Endothelial cell of umbilical vein (primary cell): ENCODE measurements around the gene INTS7. TPM values are rescaled to one million over a fixed set of nuclear protein-coding genes. Genes with fewer than 3 reads are reported as not detected.
A peak's percentile ranks its signal among the peaks of the same experiment; 100 is the strongest.

Source experiments
- BruUV-seq: library from RNA; stranded (reverse); fragments of 400-500 nt; replicated peaks from 2 replicates; lab custom pipeline; 2021; lab: Mats Ljungman, UMichigan
- CTCF ChIA-PET: fragments of 300-600, 350-600 bp; sonication (Branson Sonifier 250); formaldehyde crosslinking; loops from one replicate; lab custom pipeline; 2021; ENCODE audit warnings: antibody characterized with exemption, inconsistent platforms; lab: Charles Lee
- POLR2A ChIA-PET: fragments of 300-600, 350-600 bp; sonication (Branson Sonifier 250); formaldehyde crosslinking; loops from one replicate; lab custom pipeline; 2021; ENCODE audit warnings: antibody characterized with exemption, inconsistent platforms; lab: Charles Lee
- DNase-seq: peaks from one replicate; pipeline ENCODE4 v3.0.0-alpha.2; 2011; ENCODE audit warnings: low read depth, low spot score
- FAIRE-seq: peaks from 2 replicates; lab custom pipeline; 2011; peaks lifted over from hg19 to GRCh38; lab: Jason Lieb, UNC
- H2AFZ ChIP-seq: 2 replicates; pipeline ENCODE4 v1.6.0; 2012; ENCODE audit warnings: low read depth, low read length, control low read depth, inconsistent platforms
- H3K27ac ChIP-seq: 2 replicates; pipeline ENCODE4 v1.5.1; 2011; ENCODE audit warnings: low read depth, mild to moderate bottlenecking, control low read depth, low read length, moderate library complexity; ENCODE audit not compliant: insufficient read depth
- H3K27me3 ChIP-seq, 2 experiments: 2 replicates each; pipeline versions ENCODE4 v1.6.0 to v1.6.1; 2011; ENCODE audit warnings: low read length in 2 of 2, mixed read lengths in 1 of 2; ENCODE audit not compliant: control insufficient read depth in 2 of 2, insufficient read depth in 2 of 2
- H3K36me3 ChIP-seq, 2 experiments: 2 replicates in 1 of 2; 3 replicates in 1 of 2; pipeline ENCODE4 v1.5.1; 2011; ENCODE audit warnings: low read length in 2 of 2, mild to moderate bottlenecking in 1 of 2, moderate library complexity in 1 of 2; ENCODE audit not compliant: control insufficient read depth in 2 of 2, insufficient read depth in 2 of 2; ENCODE audit errors: extremely low read depth in 1 of 2
- H3K4me1 ChIP-seq: 3 replicates; pipeline ENCODE4 v1.5.1; 2011; ENCODE audit warnings: mild to moderate bottlenecking, low read length; ENCODE audit not compliant: control insufficient read depth, insufficient read depth; ENCODE audit errors: extremely low read depth
- H3K4me2 ChIP-seq: 2 replicates; pipeline ENCODE4 v1.6.1; 2011; ENCODE audit warnings: low read length, control low read depth, mixed read lengths; ENCODE audit not compliant: insufficient read depth
- H3K4me3 ChIP-seq, 3 experiments: fragments of 200-600 bp in 1 of 3; sonication (generic), shearing (Covaris generic) in 1 of 3; replicated peaks in 1 of 3; 2 replicates each; pipeline ENCODE4 v1.5.1; 2011 to 2016; ENCODE audit warnings: control low read depth in 3 of 3, low read length in 3 of 3, mild to moderate bottlenecking in 2 of 3, inconsistent platforms in 1 of 3, low read depth in 1 of 3, moderate library complexity in 1 of 3; ENCODE audit not compliant: insufficient read depth in 1 of 3
- H3K79me2 ChIP-seq: 2 replicates; pipeline ENCODE4 v1.6.0; 2012; ENCODE audit warnings: low read length, inconsistent platforms; ENCODE audit not compliant: control insufficient read depth, insufficient read depth
- H3K9ac ChIP-seq: replicated peaks from 2 replicates; pipeline ENCODE3; 2011; ENCODE audit warnings: low read length, control low read depth; ENCODE audit not compliant: insufficient read depth; ENCODE audit errors: extremely low read depth
- H3K9me1 ChIP-seq: replicated peaks from 3 replicates; pipeline ENCODE4 v1.6.0; 2011; ENCODE audit warnings: mild to moderate bottlenecking, low read length; ENCODE audit not compliant: control insufficient read depth, insufficient read depth; ENCODE audit errors: extremely low read depth
- H3K9me3 ChIP-seq: replicated peaks from 2 replicates; pipeline ENCODE4 v1.5.1; 2012; ENCODE audit warnings: low read length, inconsistent platforms; ENCODE audit not compliant: control insufficient read depth, insufficient read depth
- H4K20me1 ChIP-seq: replicated peaks from 2 replicates; pipeline ENCODE3; 2011; ENCODE audit warnings: mild to moderate bottlenecking, low read length; ENCODE audit not compliant: control insufficient read depth, insufficient read depth; ENCODE audit errors: extremely low read depth
- FOS ChIP-seq: IDR thresholded peaks from 2 replicates; pipeline ENCODE4 v1.6.1; 2011; ENCODE audit warnings: mild to moderate bottlenecking, low read length, moderate library complexity, borderline replicate concordance; ENCODE audit not compliant: insufficient read depth
- GATA2 ChIP-seq: IDR thresholded peaks from 2 replicates; pipeline ENCODE4 v1.7.0; 2011; ENCODE audit warnings: low read depth, mild to moderate bottlenecking, moderate library complexity, mixed read lengths, low read length; ENCODE audit not compliant: insufficient read length, insufficient read depth
- JUN ChIP-seq: IDR thresholded peaks from 2 replicates; pipeline ENCODE4 v1.6.1; 2011; ENCODE audit warnings: borderline replicate concordance, low read depth; ENCODE audit not compliant: insufficient read length, insufficient read depth
- MAX ChIP-seq: IDR thresholded peaks from 2 replicates; pipeline ENCODE4 v1.6.1; 2011; ENCODE audit not compliant: insufficient read depth, insufficient read length
- MYC ChIP-seq: IDR thresholded peaks from one replicate; pipeline ENCODE4 v1.6.1; 2011; ENCODE audit warnings: mild to moderate bottlenecking, low read depth, low read length
- POLR2A ChIP-seq: IDR thresholded peaks from 2 replicates; pipeline ENCODE4 v1.6.1; 2012; ENCODE audit warnings: low read depth, mild to moderate bottlenecking, control low read depth, low read length
- POLR2AphosphoS5 ChIP-seq: IDR thresholded peaks from 2 replicates; pipeline ENCODE4 v1.6.1; 2012; ENCODE audit warnings: low read depth, mild to moderate bottlenecking, control low read depth, low read length, moderate library complexity; ENCODE audit not compliant: insufficient read depth
- dilution Hi-C: fragments of 300-500 bp; cut with MboI; formaldehyde crosslinking; loops from one replicate; pipeline ENCODE4 v1.15.0; 2019; ENCODE audit warnings: low sequenced_read_pairs; ENCODE audit not compliant: extremely low pct_ligation_motif_present
- intact Hi-C: fragments of 100-400 bp; cut with micrococcal nuclease; formaldehyde crosslinking; loops from one replicate; pipeline ENCODE4 v1.10.0; 2022
- polyA plus RNA-seq, 4 experiments: library from polyadenylated mRNA; depleted of rRNA in 3 of 4; stranded (reverse) in 3 of 4; unstranded in 1 of 4; fragments of >200 nt; gene quantifications; 2 replicates each; pipeline versions ENCODE4 v1.2.1 to v1.2.3, GENCODE V29; 2011 to 2012; ENCODE audit warnings: missing spikeins in 1 of 4
- total RNA-seq: library from RNA; stranded (reverse); gene quantifications from 2 replicates; pipeline ENCODE4 v1.2.3, GENCODE V29; 2021

The INTS7 gene
- total and polyA plus RNA-seq, 2 donors (not counting 3 experiments of a cell fraction or from before 2014, with no cell fraction given) = 9.1 to 18.1 TPM

- no peak for TF ChIP-seq POLR2A
- TF ChIP-seq GATA2 = no peak
- TF ChIP-seq MYC = no peak
- no peak for TF ChIP-seq POLR2AphosphoS5
- no peak for TF ChIP-seq FOS
- no peak for TF ChIP-seq MAX
- Histone ChIP-seq H3K9me3 (no peaks in the 10 kb centered on the region), H3K36me3 (peaks cover 0 to 5% of the 10 kb centered on the region in 2 experiments), H3K27ac (no peak overlapping the region), H3K27me3 (no peaks in the 10 kb centered on the region), H3K4me3 (no peak overlapping the region), H4K20me1 (no peaks in the 10 kb centered on the region), H3K9ac (no peak overlapping the region), H2AFZ (no peak overlapping the region), H3K4me2 (no peak overlapping the region), H3K9me1 (no peaks in the 10 kb centered on the region), H3K79me2 (no peaks in the 10 kb centered on the region), H3K4me1 (peaks cover 4% of the 10 kb centered on the region)
- DNase-seq (no peak), FAIRE-seq (no peak)
- ChIA-PET POLR2A (no interaction called here), CTCF (interaction anchor here (1.0 to 3.0 kb wide), 7 partner anchors 8 to 446 kb away, joined by 3 to 24 read pairs (median 6); partner anchors contain the start of genes DTL and INTS7)
- intact Hi-C loops (loop anchor here (5.0 kb wide), 1 partner anchor 313 kb away; no protein-coding TSS in a partner anchor), dilution Hi-C loops (no loop called here)
- BruUV-seq = no TSS peak
Measured at GRCh38 chr1:212010004-212010403, 25.4 kb downstream of the INTS7 start.

GRCh38 chr1:212009561-212009960 is 25.8 kb downstream of the INTS7 start:
- CTCF ChIA-PET = interaction anchor here (1.0 to 3.0 kb wide), 7 partner anchors 9 to 446 kb away, joined by 3 to 24 read pairs (median 6); partner anchors contain the start of genes DTL and INTS7
- POLR2A ChIA-PET = no interaction called here
- dilution Hi-C loops = no loop called here

More at GRCh38 chr1:212009561-212009960, 25.8 kb downstream of the INTS7 start:
- no peak overlapping the region for H3K4me2 ChIP-seq
- H3K36me3 ChIP-seq = peaks cover 0 to 5% of the 10 kb centered on the region in 2 experiments
- no peak overlapping the region for H3K9ac ChIP-seq
- H3K9me3 ChIP-seq = no peaks in the 10 kb centered on the region
- no peaks in the 10 kb centered on the region for H3K79me2 ChIP-seq
- no peak for TF ChIP-seq JUN
- peak; percentile 17 for TF ChIP-seq GATA2
- peaks cover 4% of the 10 kb centered on the region for H3K4me1 ChIP-seq
- H3K9me1 ChIP-seq = no peaks in the 10 kb centered on the region
- no peak overlapping the region for H3K27ac ChIP-seq
- H3K4me3 ChIP-seq = no peak overlapping the region
- H4K20me1 ChIP-seq = no peaks in the 10 kb centered on the region
- H2AFZ ChIP-seq = no peak overlapping the region
- no TSS peak for BruUV-seq
- DNase-seq (no peak), FAIRE-seq (no peak)
- intact Hi-C loops = no loop called here
- no peaks in the 10 kb centered on the region for H3K27me3 ChIP-seq
